Measurements from ENCODE around the gene ACTR10. TPM values are rescaled to one million over a fixed set of nuclear protein-coding genes. Genes with fewer than 3 reads are reported as not detected.
A peak's percentile ranks its signal among the peaks of the same experiment; 100 is the strongest.

The ACTR10 gene
- total and polyA plus RNA-seq, 9 of the 15 experiments (the other 6 are each of a cell fraction or from before 2014, with no cell fraction given): 22.0 to 66.1 (median 34.1) TPM

DNA sequence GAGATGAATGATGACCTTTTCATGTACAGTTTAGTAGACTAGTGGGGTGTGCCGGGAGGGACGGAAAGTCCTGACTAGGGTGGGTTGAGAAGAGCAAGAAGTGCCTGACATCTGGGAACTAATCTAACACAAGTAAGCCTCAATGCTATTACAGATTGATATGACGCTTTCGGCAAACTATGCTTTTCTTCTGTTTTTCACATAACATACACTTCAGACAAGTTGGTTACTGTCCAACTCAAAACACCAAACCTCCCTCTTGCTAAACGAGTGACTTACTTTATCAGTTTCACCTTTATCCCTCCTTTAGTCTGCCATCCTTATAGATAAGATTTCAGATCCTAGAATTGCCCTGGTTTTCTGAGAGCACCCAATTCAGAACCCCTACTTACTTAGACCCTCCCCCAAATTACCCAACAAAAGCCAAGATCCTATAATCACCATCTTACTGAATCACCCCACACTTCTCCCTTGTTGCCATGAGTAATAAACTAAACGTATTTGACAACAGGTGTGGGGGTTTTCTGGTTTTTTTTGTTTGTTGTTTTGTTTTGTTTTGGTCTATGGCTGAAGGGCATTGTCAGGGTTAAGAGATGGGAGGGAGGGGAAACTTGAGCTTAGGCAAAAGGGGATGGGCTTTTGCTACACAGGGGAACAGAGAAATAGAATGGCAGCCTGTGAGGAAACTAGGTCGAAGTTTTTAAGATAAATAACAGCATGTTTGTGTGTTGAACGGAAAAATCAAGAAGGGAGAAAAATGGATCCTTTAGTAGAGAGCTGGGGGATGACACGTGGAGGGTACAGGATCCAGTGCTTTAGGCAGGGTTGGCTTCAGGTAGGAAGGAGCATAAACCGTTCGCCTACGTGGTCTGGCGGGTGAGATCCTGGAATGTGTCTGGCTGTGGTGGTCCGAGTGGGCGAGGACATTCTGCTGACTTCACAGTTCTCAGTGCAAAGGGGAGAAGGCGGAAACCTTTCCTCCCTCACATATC lies 38.6 kb downstream of the ACTR10 start (continued):
- TF ChIP-seq, protein P1, sequence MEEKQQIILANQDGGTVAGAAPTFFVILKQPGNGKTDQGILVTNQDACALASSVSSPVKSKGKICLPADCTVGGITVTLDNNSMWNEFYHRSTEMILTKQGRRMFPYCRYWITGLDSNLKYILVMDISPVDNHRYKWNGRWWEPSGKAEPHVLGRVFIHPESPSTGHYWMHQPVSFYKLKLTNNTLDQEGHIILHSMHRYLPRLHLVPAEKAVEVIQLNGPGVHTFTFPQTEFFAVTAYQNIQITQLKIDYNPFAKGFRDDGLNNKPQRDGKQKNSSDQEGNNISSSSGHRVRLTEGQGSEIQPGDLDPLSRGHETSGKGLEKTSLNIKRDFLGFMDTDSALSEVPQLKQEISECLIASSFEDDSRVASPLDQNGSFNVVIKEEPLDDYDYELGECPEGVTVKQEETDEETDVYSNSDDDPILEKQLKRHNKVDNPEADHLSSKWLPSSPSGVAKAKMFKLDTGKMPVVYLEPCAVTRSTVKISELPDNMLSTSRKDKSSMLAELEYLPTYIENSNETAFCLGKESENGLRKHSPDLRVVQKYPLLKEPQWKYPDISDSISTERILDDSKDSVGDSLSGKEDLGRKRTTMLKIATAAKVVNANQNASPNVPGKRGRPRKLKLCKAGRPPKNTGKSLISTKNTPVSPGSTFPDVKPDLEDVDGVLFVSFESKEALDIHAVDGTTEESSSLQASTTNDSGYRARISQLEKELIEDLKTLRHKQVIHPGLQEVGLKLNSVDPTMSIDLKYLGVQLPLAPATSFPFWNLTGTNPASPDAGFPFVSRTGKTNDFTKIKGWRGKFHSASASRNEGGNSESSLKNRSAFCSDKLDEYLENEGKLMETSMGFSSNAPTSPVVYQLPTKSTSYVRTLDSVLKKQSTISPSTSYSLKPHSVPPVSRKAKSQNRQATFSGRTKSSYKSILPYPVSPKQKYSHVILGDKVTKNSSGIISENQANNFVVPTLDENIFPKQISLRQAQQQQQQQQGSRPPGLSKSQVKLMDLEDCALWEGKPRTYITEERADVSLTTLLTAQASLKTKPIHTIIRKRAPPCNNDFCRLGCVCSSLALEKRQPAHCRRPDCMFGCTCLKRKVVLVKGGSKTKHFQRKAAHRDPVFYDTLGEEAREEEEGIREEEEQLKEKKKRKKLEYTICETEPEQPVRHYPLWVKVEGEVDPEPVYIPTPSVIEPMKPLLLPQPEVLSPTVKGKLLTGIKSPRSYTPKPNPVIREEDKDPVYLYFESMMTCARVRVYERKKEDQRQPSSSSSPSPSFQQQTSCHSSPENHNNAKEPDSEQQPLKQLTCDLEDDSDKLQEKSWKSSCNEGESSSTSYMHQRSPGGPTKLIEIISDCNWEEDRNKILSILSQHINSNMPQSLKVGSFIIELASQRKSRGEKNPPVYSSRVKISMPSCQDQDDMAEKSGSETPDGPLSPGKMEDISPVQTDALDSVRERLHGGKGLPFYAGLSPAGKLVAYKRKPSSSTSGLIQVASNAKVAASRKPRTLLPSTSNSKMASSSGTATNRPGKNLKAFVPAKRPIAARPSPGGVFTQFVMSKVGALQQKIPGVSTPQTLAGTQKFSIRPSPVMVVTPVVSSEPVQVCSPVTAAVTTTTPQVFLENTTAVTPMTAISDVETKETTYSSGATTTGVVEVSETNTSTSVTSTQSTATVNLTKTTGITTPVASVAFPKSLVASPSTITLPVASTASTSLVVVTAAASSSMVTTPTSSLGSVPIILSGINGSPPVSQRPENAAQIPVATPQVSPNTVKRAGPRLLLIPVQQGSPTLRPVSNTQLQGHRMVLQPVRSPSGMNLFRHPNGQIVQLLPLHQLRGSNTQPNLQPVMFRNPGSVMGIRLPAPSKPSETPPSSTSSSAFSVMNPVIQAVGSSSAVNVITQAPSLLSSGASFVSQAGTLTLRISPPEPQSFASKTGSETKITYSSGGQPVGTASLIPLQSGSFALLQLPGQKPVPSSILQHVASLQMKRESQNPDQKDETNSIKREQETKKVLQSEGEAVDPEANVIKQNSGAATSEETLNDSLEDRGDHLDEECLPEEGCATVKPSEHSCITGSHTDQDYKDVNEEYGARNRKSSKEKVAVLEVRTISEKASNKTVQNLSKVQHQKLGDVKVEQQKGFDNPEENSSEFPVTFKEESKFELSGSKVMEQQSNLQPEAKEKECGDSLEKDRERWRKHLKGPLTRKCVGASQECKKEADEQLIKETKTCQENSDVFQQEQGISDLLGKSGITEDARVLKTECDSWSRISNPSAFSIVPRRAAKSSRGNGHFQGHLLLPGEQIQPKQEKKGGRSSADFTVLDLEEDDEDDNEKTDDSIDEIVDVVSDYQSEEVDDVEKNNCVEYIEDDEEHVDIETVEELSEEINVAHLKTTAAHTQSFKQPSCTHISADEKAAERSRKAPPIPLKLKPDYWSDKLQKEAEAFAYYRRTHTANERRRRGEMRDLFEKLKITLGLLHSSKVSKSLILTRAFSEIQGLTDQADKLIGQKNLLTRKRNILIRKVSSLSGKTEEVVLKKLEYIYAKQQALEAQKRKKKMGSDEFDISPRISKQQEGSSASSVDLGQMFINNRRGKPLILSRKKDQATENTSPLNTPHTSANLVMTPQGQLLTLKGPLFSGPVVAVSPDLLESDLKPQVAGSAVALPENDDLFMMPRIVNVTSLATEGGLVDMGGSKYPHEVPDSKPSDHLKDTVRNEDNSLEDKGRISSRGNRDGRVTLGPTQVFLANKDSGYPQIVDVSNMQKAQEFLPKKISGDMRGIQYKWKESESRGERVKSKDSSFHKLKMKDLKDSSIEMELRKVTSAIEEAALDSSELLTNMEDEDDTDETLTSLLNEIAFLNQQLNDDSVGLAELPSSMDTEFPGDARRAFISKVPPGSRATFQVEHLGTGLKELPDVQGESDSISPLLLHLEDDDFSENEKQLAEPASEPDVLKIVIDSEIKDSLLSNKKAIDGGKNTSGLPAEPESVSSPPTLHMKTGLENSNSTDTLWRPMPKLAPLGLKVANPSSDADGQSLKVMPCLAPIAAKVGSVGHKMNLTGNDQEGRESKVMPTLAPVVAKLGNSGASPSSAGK (IDR thresholded peaks at IDR 0.05): peak; percentile 22; the same call in 1 of the 2 replicates
- TF ChIP-seq, protein P2, sequence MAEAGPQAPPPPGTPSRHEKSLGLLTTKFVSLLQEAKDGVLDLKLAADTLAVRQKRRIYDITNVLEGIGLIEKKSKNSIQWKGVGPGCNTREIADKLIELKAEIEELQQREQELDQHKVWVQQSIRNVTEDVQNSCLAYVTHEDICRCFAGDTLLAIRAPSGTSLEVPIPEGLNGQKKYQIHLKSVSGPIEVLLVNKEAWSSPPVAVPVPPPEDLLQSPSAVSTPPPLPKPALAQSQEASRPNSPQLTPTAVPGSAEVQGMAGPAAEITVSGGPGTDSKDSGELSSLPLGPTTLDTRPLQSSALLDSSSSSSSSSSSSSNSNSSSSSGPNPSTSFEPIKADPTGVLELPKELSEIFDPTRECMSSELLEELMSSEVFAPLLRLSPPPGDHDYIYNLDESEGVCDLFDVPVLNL (CRISPR knock-in tag; IDR thresholded peaks at IDR 0.05; ENCODE audit: low read depth): no peak
- no peak for TF ChIP-seq PHTF2 (CRISPR knock-in tag; IDR thresholded peaks at IDR 0.05)
- no peak for TF ChIP-seq YBX1 (IDR thresholded peaks at IDR 0.05)
- TF ChIP-seq, protein P3, sequence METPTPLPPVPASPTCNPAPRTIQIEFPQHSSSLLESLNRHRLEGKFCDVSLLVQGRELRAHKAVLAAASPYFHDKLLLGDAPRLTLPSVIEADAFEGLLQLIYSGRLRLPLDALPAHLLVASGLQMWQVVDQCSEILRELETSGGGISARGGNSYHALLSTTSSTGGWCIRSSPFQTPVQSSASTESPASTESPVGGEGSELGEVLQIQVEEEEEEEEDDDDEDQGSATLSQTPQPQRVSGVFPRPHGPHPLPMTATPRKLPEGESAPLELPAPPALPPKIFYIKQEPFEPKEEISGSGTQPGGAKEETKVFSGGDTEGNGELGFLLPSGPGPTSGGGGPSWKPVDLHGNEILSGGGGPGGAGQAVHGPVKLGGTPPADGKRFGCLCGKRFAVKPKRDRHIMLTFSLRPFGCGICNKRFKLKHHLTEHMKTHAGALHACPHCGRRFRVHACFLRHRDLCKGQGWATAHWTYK (CRISPR knock-in tag; IDR thresholded peaks at IDR 0.05): no peak
- TF ChIP-seq, protein P4, sequence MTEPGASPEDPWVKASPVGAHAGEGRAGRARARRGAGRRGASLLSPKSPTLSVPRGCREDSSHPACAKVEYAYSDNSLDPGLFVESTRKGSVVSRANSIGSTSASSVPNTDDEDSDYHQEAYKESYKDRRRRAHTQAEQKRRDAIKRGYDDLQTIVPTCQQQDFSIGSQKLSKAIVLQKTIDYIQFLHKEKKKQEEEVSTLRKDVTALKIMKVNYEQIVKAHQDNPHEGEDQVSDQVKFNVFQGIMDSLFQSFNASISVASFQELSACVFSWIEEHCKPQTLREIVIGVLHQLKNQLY (CRISPR knock-in tag; conservative IDR thresholded peaks at IDR 0.05): no peak
- no peak for TF ChIP-seq PTRF (tag; IDR thresholded peaks at IDR 0.05)
- TF ChIP-seq ESRRA (IDR thresholded peaks at IDR 0.05; ENCODE audit: borderline replicate concordance, low read depth): peak; percentile 21; the same call in 1 of the 2 replicates
- TF ChIP-seq EZH2 (IDR thresholded peaks at IDR 0.05; ENCODE audit: borderline replicate concordance, low read depth, low read length): no peak
- TF ChIP-seq BCOR (IDR thresholded peaks at IDR 0.05): no peak
- TF ChIP-seq SMAD1 (IDR thresholded peaks at IDR 0.05; ENCODE audit: low read depth, low read length, partially characterized antibody): no peak
